Neural crest cell (in vitro differentiated cells): ENCODE results near the gene IL3. TPM values are rescaled to one million over a fixed set of nuclear protein-coding genes. Genes with fewer than 3 reads are reported as not detected.

Experiments
- DNase-seq: peaks from one replicate; pipeline ENCODE4 v3.0.0; 2021; ENCODE audit warnings: low read depth, mixed read lengths, low spot score
- H3K27ac Mint-ChIP-seq: one replicate; pipeline ENCODE4 v1.8.0; 2021; ENCODE audit warnings: mild to moderate bottlenecking, mixed read lengths; ENCODE audit not compliant: unreplicated experiment
- H3K27me3 Mint-ChIP-seq: 2 replicates; pipeline ENCODE4 v1.8.0; 2021; ENCODE audit warnings: low read depth, mild to moderate bottlenecking, mixed read lengths
- H3K36me3 Mint-ChIP-seq: 2 replicates; pipeline ENCODE4 v1.8.0; 2021; ENCODE audit warnings: low read depth, mild to moderate bottlenecking, mixed read lengths
- H3K4me1 Mint-ChIP-seq: 2 replicates; pipeline ENCODE4 v1.8.0; 2021; ENCODE audit warnings: mixed read lengths
- H3K4me3 Mint-ChIP-seq: one replicate; pipeline ENCODE4 v1.8.0; 2021; ENCODE audit warnings: mild to moderate bottlenecking, mixed read lengths
- H3K9me3 Mint-ChIP-seq: 2 replicates; pipeline ENCODE4 v1.8.0; 2021; ENCODE audit warnings: mixed read lengths
- total RNA-seq: library from RNA; stranded (reverse); gene quantifications from 2 replicates; pipeline ENCODE4 v1.2.1, GENCODE V29; 2021
- TF ChIP-seq, protein P1 (sequence below): fragments of 200-600 bp; sonication (generic); conservative IDR thresholded peaks from 2 replicates; pipeline ENCODE4 v1.5.0; 2021; ENCODE audit warnings: antibody characterized with exemption, mild to moderate bottlenecking

The IL3 gene
- total RNA-seq, 1 donor from 2014 or later: not detected

- peak overlapping the region; percentile 41 for H3K4me3 Mint-ChIP-seq
- H3K27me3 Mint-ChIP-seq: peaks cover 93% of the 10 kb centered on the region
- no peak for DNase-seq
- TF ChIP-seq, protein P1, sequence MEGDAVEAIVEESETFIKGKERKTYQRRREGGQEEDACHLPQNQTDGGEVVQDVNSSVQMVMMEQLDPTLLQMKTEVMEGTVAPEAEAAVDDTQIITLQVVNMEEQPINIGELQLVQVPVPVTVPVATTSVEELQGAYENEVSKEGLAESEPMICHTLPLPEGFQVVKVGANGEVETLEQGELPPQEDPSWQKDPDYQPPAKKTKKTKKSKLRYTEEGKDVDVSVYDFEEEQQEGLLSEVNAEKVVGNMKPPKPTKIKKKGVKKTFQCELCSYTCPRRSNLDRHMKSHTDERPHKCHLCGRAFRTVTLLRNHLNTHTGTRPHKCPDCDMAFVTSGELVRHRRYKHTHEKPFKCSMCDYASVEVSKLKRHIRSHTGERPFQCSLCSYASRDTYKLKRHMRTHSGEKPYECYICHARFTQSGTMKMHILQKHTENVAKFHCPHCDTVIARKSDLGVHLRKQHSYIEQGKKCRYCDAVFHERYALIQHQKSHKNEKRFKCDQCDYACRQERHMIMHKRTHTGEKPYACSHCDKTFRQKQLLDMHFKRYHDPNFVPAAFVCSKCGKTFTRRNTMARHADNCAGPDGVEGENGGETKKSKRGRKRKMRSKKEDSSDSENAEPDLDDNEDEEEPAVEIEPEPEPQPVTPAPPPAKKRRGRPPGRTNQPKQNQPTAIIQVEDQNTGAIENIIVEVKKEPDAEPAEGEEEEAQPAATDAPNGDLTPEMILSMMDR: no peak
- H3K4me1 Mint-ChIP-seq: peaks cover 11% of the 10 kb centered on the region
- H3K36me3 Mint-ChIP-seq: no peaks in the 10 kb centered on the region
- no peaks in the 10 kb centered on the region for H3K9me3 Mint-ChIP-seq
- no peak overlapping the region for H3K27ac Mint-ChIP-seq
Measured at GRCh38 chr5:132013711-132014110, 46.7 kb upstream of the IL3 start.

DNA sequence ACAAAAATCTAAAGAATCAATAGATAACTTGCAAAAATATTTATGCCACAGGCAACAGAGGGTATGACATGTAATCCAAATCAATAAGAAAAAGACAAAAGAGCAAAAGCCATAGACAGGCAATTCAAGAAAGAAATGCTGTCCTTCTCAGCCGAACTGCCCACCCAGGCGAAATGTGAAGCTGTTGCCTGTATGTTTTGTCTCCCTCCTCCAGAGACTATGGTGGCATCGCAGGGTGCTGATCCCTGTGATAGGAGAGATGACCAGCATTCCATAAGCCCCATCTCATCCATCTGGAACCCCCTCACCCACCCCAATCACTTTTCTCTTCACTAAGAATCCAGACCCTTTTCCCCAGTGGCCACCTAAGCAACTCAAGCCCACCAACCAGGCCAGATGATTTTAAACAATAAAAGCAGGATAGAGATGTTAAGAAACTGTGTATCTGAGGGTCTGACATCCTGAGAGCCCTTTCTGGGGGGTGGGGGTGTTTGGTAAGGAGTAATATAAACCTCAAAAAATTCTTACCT lies 43.7 kb upstream of the IL3 start:
- no peak overlapping the region for H3K4me3 Mint-ChIP-seq

GRCh38 chr5:132017316-132017715 lies 43.1 kb upstream of the IL3 start:
- Mint-ChIP-seq H3K27ac (no peak overlapping the region), H3K4me1 (no peaks in the 10 kb centered on the region), H3K27me3 (peaks cover 92% of the 10 kb centered on the region), H3K9me3 (no peaks in the 10 kb centered on the region), H3K4me3 (no peak overlapping the region), H3K36me3 (no peaks in the 10 kb centered on the region)
- TF ChIP-seq, protein P1: no peak
- no peak for DNase-seq

More for the DNA sequence above, 43.7 kb upstream of the IL3 start:
- DNase-seq: no peak
- peaks cover 92% of the 10 kb centered on the region for H3K27me3 Mint-ChIP-seq
- no peak overlapping the region for H3K27ac Mint-ChIP-seq
- H3K4me1 Mint-ChIP-seq: no peaks in the 10 kb centered on the region
- no peaks in the 10 kb centered on the region for H3K36me3 Mint-ChIP-seq
- TF ChIP-seq, protein P1: no peak
- no peaks in the 10 kb centered on the region for H3K9me3 Mint-ChIP-seq

- no peak overlapping the region for H3K27ac Mint-ChIP-seq
- TF ChIP-seq, protein P1: no peak
- H3K4me3 Mint-ChIP-seq: no peak overlapping the region
- no peaks in the 10 kb centered on the region for H3K4me1 Mint-ChIP-seq
- peaks cover 91% of the 10 kb centered on the region for H3K27me3 Mint-ChIP-seq
- no peaks in the 10 kb centered on the region for H3K9me3 Mint-ChIP-seq
- no peak for DNase-seq
- no peaks in the 10 kb centered on the region for H3K36me3 Mint-ChIP-seq
Measured at GRCh38 chr5:132017738-132018625, 42.5 kb upstream of the IL3 start.

GRCh38 chr5:132019337-132019736 lies 41.1 kb upstream of the IL3 start:
- H3K36me3 Mint-ChIP-seq: no peaks in the 10 kb centered on the region
- TF ChIP-seq, protein P1: no peak
- H3K4me1 Mint-ChIP-seq: no peaks in the 10 kb centered on the region
- H3K9me3 Mint-ChIP-seq: no peaks in the 10 kb centered on the region
- H3K4me3 Mint-ChIP-seq: no peak overlapping the region
- H3K27ac Mint-ChIP-seq: no peak overlapping the region
- no peak for DNase-seq
- H3K27me3 Mint-ChIP-seq: peaks cover 79% of the 10 kb centered on the region
